WERI-Rb-1 (cell line): Measurements from ENCODE around the gene SLC9C1.

ENCODE experiments used
- DNase-seq: peaks from one replicate; pipeline ENCODE4 v3.0.0-alpha.2; 2020
- H3K27ac ChIP-seq: fragments of 250-450 bp; sonication (Bioruptor Pico); 2 replicates; pipeline ENCODE4 v1.5.1; 2020; ENCODE audit warnings: mild to moderate bottlenecking, moderate library complexity
- H3K27me3 ChIP-seq: fragments of 250-450 bp; sonication (Bioruptor Pico); 2 replicates; pipeline ENCODE4 v1.5.1; 2021; ENCODE audit warnings: mild to moderate bottlenecking, low read depth, moderate library complexity; ENCODE audit not compliant: insufficient read depth, severe bottlenecking
- H3K36me3 ChIP-seq: fragments of 250-450 bp; sonication (Bioruptor Pico); 2 replicates; pipeline ENCODE4 v1.5.1; 2020; ENCODE audit warnings: mild to moderate bottlenecking, moderate library complexity
- H3K4me3 ChIP-seq: 2 replicates; pipeline ENCODE4 v1.5.1; 2011; ENCODE audit warnings: low read depth, mild to moderate bottlenecking, control low read depth, low read length
- H3K9me3 ChIP-seq: fragments of 250-450 bp; sonication (Bioruptor Pico); 2 replicates; pipeline ENCODE4 v1.5.1; 2021; ENCODE audit warnings: mild to moderate bottlenecking, moderate library complexity; ENCODE audit not compliant: severe bottlenecking
- CTCF ChIP-seq: IDR thresholded peaks from 2 replicates; pipeline ENCODE4 v1.5.1; 2011; ENCODE audit warnings: low read depth, mild to moderate bottlenecking, control low read depth, inconsistent platforms, low read length

The SLC9C1 gene

GRCh38 chr3:112303764-112304325 lies 9.8 kb upstream of the SLC9C1 start:
- Histone ChIP-seq H3K4me3 (no peak overlapping the region), H3K36me3 (no peaks in the 10 kb centered on the region), H3K9me3 (no peaks in the 10 kb centered on the region), H3K27me3 (no peaks in the 10 kb centered on the region), H3K27ac (no peak overlapping the region)
- DNase-seq: no peak
- TF ChIP-seq CTCF: no peak

- Histone ChIP-seq H3K36me3 (no peaks in the 10 kb centered on the region), H3K27me3 (no peaks in the 10 kb centered on the region), H3K27ac (no peak overlapping the region), H3K9me3 (no peaks in the 10 kb centered on the region), H3K4me3 (no peak overlapping the region)
- no peak for TF ChIP-seq CTCF
- no peak for DNase-seq
Observed at GRCh38 chr3:112302881-112303763, 9.1 kb upstream of the SLC9C1 start.

DNA sequence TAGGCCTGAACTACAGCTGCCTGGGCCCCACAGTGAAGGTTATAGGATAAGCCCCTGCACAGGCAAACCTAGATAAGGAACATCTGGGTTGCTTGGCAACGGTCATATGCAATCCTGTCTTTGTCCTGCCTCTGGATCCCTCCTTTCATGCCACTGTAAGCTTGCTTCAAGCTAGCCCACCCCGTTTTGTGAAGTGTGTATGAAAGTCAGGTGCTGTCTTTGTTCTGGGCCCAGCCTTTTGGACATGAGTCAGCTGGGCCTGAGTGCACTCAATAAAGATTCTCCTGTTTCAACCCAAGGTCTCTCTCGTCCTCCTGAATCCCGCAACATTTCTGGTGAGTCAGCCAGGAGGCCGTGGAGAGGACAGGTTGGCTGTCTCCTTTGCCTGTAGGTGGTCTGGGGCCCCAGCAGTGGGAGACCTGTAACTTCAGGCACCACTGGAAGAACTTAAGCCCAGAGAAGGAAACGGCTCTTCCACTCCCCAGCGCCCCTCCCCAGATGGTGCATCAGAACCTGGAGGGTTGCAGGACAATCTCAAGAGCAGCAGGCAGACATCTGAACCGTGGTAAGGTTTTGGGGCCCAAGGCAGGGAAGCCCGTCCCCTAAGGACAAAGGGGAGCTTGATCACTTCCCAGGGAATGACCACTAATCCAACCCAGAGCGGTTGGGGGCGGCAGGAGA lies 8.3 kb upstream of the SLC9C1 start:
- no peaks in the 10 kb centered on the region for H3K27me3 ChIP-seq
- H3K9me3 ChIP-seq: no peaks in the 10 kb centered on the region
- no peak for DNase-seq
- H3K36me3 ChIP-seq: no peaks in the 10 kb centered on the region
- TF ChIP-seq CTCF: no peak
- no peak overlapping the region for H3K4me3 ChIP-seq
- no peak overlapping the region for H3K27ac ChIP-seq

GRCh38 chr3:112298781-112299180 lies 4.8 kb upstream of the SLC9C1 start:
- no peaks in the 10 kb centered on the region for H3K36me3 ChIP-seq
- H3K27me3 ChIP-seq: no peaks in the 10 kb centered on the region
- no peak overlapping the region for H3K4me3 ChIP-seq
- TF ChIP-seq CTCF: no peak
- H3K27ac ChIP-seq: no peak overlapping the region
- DNase-seq: no peak
- H3K9me3 ChIP-seq: no peaks in the 10 kb centered on the region

DNA sequence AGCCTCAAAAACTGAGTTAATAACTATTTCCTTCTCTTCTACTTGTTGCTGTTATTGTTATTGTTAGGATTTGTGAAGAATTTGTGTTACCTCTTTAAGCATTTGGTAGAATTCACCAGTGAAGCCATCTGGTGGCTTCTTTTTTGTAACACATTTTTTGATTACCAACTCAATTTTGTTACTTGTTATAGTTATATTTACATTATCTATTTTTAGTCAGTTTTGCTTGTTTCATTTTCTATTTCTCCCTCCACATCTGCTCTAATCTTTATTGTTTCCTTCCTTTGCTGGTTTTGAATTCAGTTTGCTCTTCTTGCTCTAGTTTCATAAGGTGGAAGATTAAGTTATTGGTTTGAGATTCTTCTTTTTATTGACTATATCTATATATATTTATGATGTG lies 3.7 kb upstream of the SLC9C1 start:
- H3K4me3 ChIP-seq: no peak overlapping the region
- H3K36me3 ChIP-seq: no peaks in the 10 kb centered on the region
- H3K27me3 ChIP-seq: no peaks in the 10 kb centered on the region
- no peak for TF ChIP-seq CTCF
- no peaks in the 10 kb centered on the region for H3K9me3 ChIP-seq
- no peak for DNase-seq
- no peak overlapping the region for H3K27ac ChIP-seq
